Bronchial epithelial cell (primary cell): ENCODE results near the gene MARS2. TPM values are rescaled to one million over a fixed set of nuclear protein-coding genes. Genes with fewer than 3 reads are reported as not detected.

Source experiments
- DNase-seq: peaks from one replicate; pipeline ENCODE4 v3.0.0-alpha.2; 2010; ENCODE audit warnings: low read depth
- FAIRE-seq: peaks from 2 replicates; lab custom pipeline; 2011; peaks lifted over from hg19 to GRCh38; lab: Jason Lieb, UNC
- H3K27me3 ChIP-seq: 2 replicates; pipeline ENCODE4 v1.5.1; 2011; ENCODE audit warnings: low read length; ENCODE audit not compliant: control insufficient read depth, insufficient read depth
- H3K36me3 ChIP-seq: 2 replicates; pipeline ENCODE4 v1.5.1; 2011; ENCODE audit warnings: low read length; ENCODE audit not compliant: control insufficient read depth, insufficient read depth
- H3K4me3 ChIP-seq: 2 replicates; pipeline ENCODE4 v1.5.1; 2011; ENCODE audit warnings: mild to moderate bottlenecking, low read depth, low read length, control low read depth
- total RNA-seq: library from RNA; depleted of rRNA; stranded (reverse); fragments of >200 nt; gene quantifications from 2 replicates; pipeline ENCODE4 v1.2.1, GENCODE V29; 2014
- TF ChIP-seq, protein P1 (sequence below): IDR thresholded peaks from 2 replicates; pipeline ENCODE4 v1.5.1; 2011; ENCODE audit warnings: mild to moderate bottlenecking, moderate library complexity, low read length, control low read depth, inconsistent platforms; ENCODE audit not compliant: insufficient read depth, severe bottlenecking

MARS2 gene
- total RNA-seq, 1 donor from 2014 or later: 6.6 TPM

DNA sequence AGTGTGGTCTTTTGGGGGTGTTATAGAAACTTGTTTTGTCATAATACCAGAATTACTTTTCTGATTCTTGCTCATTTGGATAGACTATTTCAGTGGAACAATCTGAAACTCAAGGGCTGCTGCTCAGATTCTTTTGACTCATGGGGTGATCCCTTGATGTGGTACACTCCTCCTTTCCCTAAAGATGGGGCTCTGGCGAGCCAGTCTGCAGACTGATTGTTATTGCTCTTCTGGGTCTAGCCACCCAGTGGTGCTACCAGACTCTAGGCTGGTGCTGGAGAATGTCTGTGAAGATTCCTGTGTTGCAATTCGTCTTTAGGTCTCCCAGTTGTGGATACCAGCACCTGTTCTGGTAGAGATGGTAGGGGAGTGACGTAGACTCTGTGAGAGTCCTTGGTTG, 4.2 kb upstream of the MARS2 start:
- TF ChIP-seq, protein P1, sequence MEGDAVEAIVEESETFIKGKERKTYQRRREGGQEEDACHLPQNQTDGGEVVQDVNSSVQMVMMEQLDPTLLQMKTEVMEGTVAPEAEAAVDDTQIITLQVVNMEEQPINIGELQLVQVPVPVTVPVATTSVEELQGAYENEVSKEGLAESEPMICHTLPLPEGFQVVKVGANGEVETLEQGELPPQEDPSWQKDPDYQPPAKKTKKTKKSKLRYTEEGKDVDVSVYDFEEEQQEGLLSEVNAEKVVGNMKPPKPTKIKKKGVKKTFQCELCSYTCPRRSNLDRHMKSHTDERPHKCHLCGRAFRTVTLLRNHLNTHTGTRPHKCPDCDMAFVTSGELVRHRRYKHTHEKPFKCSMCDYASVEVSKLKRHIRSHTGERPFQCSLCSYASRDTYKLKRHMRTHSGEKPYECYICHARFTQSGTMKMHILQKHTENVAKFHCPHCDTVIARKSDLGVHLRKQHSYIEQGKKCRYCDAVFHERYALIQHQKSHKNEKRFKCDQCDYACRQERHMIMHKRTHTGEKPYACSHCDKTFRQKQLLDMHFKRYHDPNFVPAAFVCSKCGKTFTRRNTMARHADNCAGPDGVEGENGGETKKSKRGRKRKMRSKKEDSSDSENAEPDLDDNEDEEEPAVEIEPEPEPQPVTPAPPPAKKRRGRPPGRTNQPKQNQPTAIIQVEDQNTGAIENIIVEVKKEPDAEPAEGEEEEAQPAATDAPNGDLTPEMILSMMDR: no peak
- Histone ChIP-seq H3K36me3 (no peaks in the 10 kb centered on the region), H3K27me3 (no peaks in the 10 kb centered on the region), H3K4me3 (no peak overlapping the region)
- DNase-seq: no peak
- no peak for FAIRE-seq

DNA sequence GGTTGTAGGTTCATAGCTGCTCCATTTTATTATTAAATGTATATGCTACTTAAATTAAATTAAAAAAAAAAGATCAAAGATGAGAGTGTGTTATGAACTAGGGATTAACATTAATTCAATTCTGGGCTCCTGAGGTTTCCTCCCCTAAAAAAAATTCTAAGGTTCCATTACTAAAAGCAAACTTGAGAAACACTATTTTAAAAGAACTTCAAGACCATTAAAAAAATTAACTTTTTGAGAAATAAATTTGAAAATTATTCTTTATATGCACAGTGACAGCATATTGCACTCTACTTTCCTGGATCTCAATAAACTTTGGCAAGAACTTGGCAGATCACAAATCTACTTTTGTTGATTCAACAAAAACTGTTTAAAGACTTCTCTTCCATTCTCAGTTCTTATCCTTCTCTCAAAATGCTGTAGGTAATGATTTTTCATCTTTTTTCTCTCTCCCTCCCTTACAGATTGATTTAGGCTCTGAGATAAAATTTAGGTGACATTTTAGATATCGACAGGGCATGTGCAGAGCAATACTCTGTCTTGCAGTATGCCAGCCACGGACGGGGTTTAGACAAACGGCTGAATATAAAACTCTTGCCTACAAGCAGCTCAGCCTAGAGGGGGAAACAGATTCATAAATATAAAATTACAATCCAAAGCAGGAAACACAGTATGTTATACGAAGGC, 592 bp upstream of the MARS2 start:
- FAIRE-seq (no peak), DNase-seq (no peak)
- TF ChIP-seq, protein P1: no peak

DNA sequence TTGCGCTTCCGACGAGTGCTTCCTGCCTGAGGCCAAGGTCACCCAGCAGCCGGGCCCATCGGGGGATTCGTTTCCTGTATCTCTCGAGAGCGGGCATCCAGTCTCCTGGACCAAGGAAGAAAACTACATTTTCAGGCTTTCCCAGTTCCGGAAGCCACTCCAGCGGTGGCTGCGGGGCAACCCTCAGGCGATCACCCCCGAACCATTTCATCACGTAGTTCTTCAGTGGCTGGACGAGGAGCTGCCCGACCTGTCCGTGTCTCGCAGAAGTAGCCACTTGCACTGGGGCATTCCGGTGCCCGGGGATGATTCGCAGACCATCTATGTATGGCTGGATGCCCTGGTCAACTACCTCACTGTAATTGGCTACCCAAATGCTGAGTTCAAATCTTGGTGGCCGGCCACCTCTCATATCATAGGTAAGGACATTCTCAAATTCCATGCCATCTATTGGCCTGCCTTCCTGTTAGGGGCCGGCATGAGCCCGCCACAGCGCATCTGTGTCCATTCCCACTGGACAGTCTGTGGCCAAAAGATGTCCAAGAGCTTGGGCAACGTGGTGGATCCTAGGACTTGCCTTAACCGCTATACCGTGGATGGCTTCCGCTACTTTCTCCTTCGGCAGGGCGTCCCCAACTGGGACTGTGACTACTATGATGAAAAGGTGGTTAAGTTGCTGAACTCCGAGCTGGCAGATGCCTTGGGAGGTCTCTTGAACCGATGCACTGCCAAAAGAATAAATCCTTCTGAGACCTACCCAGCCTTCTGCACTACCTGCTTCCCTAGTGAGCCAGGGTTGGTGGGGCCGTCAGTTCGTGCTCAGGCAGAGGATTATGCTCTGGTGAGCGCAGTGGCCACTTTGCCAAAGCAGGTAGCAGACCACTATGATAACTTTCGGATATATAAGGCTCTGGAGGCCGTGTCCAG, 1.0 kb downstream of the MARS2 start:
- H3K27me3 ChIP-seq: no peaks in the 10 kb centered on the region
- peak overlapping the region; percentile 89 for H3K4me3 ChIP-seq
- DNase-seq: no peak
- no peak for FAIRE-seq
- TF ChIP-seq, protein P1: no peak
- no peaks in the 10 kb centered on the region for H3K36me3 ChIP-seq

More for the DNA sequence above, 592 bp upstream of the MARS2 start:
- H3K36me3 ChIP-seq: no peaks in the 10 kb centered on the region
- peak overlapping the region; percentile 89 for H3K4me3 ChIP-seq
- H3K27me3 ChIP-seq: no peaks in the 10 kb centered on the region

DNA sequence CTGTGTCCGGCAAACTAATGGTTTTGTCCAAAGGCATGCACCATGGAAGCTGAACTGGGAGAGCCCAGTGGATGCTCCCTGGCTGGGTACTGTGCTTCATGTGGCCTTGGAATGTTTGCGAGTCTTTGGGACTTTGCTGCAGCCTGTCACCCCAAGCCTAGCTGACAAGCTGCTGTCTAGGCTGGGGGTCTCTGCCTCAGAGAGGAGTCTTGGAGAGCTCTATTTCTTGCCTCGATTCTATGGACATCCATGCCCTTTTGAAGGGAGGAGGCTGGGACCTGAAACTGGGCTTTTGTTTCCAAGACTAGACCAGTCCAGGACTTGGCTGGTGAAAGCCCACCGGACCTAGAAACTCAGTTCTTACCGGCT, 1.7 kb downstream of the MARS2 start:
- no peaks in the 10 kb centered on the region for H3K27me3 ChIP-seq
- peaks cover 1% of the 10 kb centered on the region for H3K36me3 ChIP-seq
- no peak for FAIRE-seq
- peak overlapping the region; percentile 89 for H3K4me3 ChIP-seq
- TF ChIP-seq, protein P1: no peak
- DNase-seq: no peak

DNA sequence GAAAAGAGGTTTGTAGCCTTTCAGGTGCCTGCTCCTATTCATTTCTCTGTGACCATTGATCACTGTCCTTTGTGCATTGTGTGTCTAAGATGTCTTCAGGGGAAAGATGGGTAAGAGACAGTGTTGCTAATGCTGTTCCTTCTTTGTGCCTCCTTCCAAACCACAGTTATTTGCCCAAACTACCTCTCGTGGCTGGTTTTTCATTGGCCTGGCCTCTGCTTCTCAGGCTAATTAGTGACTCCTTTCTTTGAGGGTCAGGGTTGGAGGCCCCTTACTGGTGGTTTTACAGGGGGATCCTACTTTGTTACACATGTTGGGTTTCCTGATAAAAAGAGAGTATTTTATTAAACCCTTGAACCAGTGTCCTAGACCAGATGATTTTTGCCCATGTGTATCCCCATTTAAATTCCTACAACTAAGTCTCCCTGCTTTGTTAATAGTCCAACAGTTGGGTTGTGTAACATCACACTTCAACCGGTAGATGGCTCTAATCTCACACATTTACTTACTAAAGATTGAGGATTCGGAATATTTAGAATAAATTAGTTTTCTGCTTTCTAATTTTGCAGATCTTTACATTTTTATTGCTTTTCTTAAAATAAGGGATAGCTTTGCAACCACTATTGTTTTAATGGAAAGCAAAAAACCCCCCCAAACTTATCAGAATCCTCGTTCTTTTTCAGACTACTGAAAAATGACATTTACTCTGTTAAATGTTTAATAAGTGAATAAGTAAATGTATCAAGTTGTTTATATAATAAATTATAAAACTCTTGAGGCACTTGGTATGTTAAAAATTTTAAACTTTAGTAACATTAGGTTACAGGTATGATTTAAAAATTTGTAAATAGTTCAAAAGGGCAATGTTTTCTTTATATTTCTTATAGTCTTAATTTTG, 2.4 kb downstream of the MARS2 start:
- H3K27me3 ChIP-seq: no peaks in the 10 kb centered on the region
- H3K4me3 ChIP-seq: peak overlapping the region; percentile 89
- H3K36me3 ChIP-seq: peaks cover 1% of the 10 kb centered on the region
- no peak for FAIRE-seq
- TF ChIP-seq, protein P1: peak; percentile 41
- DNase-seq: peak; percentile 58
